DMS53 treated with DMSO at 0.1 percent for 48 hours (cell line): Measurements from ENCODE around the gene BOD1L1.

ENCODE experiments used
- DNase-seq: peaks from one replicate; lab custom pipeline; 2025; ENCODE audit not compliant: unreplicated experiment; lab: John Stamatoyannopoulos, UW

BOD1L1 gene

DNA sequence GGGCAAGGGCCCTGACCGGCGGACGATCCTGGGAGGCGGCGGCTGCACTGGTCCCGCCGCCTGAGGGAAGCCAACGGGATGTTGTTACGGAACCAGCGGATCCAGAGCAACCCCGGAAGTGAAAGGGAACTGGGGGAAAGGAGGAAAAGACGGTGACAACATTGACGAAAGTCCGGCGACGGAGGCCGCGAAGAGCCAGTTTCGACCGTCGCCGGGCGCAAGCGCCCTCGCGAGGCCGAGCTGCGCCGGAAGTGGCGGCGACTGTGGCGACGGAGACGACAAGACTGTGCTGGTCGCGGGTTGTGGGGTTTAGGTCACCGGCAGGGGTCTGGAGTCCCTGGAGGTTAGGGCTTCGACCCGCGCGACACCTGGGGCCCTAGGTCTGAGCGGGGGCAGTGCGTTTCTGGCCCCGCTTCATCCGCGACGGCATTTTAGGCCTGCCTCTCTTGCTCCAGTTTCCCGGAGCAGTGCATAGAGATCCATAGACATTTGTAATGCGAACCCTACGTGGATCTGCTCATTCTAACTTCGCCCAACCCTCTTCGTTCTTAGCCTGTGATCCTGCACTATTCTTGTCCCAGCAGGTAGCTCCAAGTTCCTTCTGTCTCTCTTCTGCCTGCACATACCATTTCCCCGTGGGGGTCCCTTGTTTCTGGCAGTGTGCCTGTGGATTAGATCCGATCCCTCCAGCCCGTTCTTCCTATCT lies at the start of gene BOD1L1:
TSS of gene BOD1L1 (minus strand) at position 120 of the 706 bp plus-strand sequence. CDS start 138 bp downstream, outside the sequence.
- peak; percentile 91 for DNase-seq

DNA sequence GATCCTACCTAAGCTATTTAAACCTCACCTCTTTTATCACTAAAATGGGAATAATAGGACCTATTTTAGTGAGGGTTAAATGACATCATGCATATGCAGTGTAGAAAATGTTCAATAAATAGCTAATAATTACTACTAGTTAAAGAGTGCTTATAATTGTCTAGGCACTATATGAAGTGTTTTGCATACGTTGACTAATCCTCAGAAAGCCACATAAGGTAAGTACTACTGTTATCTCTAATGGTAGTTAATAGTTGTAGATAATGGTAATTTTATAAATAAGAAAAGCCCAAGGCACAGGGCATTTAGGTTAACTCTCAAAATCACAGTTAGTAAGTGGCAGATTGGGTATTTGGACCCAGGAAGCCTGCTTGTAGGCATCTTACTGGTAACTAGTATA lies 47.4 kb upstream of the BOD1L1 start:
- no peak for DNase-seq

DNA sequence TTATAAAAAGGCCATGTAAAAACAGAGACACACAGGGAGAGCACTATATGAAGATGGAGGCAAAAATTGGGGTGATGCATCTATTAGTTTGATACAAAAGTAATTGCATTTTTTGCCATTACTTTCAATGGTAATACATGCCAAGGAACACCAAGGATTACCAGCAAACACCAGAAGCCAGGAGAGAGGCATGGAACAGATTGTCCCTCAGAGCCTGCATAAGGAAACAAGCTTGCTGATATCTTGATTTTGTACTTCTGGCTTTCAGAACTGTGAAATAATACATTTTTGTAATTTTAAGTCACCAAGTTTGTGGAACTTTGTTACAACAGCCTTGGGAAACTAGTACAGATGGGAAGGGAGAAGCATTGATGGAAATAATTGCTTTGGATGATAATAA lies 45.6 kb upstream of the BOD1L1 start:
- DNase-seq: no peak

DNA sequence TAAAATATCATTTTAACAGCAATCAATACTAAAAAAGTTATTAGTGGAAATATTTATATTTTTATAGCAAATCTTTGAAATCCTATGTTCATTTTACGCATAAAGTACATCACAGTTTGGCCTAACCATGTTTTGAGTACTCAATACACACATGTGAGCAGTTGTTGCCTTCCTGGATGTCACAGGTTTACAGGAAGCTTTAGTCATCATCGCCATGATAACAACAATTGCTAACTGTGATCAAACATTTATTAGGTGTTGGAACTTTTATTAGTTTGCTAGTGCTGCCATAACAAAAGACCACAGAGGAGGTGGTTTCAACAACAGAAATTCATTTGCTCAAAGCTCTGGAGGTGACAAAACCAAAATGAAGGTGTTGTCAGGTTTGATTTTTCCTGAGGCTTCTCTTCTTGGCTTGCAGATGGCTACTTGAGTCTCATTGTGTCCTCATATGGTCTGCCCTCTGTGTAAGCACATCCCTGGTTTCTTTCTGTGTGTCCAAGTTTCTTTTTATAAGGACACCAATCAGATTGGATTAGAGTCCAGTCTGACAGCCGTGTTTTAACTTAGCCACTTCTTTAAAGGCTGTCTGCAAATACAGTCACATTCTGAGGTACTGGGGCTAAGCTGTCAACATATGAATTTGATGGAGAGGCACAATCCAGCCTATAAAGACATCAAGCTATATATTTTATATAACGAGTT lies 43.1 kb upstream of the BOD1L1 start:
- no peak for DNase-seq

DNA sequence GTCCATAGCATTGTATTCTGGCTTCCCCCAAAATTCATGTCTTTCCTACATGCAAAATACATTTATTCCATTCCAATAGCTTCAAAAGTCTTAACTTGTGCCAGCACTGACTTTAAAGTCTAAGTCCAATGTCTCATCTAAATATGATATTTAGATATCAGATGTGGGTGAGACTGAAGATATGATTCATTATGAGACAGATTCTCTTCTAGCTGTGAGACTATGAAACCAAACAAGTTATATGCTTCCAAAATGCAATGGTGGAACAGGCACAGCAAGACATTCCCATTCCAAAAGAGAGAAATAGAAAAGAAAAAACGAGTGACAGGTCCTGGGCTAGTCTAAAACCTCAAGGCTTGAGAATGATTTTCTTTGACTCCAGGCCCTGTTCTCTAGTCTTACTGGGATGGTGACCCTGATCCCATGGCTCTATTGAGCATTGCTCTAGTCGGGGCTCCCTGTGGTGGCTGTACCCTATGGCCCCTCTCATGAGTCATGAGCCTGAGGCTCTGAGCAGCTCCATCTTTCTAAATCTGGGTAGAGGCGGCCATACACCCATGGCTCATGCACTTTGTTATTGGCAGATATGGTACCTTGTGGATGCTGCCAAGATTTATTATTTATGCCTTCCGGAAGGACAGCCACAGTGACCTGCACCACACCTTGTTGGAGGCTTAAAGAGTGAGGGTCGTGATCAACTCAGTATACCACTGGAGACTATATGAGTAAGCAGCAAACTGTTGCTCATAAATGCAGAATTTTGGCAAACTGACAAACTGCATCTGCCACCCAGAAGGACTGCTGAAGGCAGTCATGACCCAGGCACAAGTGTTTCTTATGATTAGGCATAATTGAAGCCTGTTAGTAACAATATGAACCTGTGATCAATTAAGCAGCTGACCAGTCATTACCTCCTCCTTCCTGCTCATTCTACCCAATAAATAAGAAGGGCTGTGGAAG lies 38.5 kb upstream of the BOD1L1 start:
- DNase-seq: no peak

DNA sequence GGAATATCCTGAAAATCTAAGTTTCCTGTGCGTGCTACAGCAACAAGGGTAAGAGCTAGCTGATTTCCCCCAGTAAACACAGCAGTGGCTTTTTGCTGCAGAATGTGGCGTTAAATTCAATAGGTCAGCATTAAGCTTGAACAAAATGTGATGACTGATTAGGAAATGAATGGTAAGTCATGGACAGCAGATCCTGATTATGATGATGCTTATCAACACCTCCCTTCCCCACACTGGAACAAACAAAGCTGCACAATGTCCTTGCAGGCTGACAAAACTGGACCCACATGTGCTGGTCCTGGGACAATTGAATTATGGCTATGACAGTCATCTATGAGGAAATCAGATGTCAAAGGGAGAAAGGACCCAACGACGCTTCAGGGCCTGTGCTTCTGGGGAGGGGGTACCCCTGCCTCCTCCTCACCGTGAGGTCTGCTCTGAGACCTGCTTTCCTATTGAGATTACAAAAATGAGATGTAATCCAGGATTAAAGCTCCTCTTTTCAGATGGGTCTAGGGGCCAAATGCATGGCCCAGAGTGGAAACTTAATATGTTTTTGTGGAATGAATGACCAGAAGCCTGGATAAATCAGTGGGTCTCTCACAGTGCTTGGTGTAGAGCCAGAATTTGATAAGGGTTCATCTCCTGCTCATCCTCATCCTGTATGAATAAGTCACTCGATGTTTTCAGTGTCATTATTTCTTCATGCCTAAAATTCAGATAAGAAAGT lies 32.0 kb upstream of the BOD1L1 start:
- DNase-seq: no peak

DNA sequence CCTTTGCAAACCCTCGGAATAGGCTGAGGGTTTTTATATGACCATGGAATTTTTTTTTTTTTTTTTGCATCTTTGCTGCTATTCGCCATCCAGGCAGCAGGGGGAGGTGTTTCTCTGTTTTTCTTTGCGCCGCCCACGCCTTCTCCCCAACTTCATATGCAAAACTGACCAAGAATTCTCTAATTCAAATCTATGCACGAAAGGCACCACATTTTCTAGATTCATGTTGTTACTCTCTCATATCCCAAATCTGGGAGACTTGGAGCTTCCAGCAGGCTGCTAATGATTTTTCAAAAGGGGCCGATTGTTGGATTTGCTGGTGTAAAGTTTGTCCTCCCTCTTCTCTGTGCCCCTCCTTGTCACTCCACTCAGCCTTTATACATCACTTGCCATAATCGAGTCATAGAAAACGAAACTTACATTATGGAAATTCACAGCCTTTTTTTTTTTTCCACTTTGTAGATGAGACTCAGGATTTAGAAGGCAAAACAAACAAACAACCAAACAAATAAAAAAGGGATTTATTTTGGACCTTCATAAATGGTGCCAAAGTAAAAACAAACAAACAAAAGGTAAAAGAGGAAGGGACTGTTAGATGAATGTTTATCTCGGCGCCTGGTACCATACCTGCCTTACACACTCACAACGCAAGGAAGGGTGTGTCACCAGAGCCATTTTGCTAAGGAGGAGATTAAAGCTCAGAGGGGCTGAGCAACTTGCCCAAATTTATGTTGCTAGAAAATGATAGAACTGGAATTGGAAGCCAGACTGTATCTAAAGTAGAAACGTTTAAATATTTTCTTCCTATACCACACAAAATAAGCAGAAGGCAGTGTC lies 29.3 kb upstream of the BOD1L1 start:
- peak; percentile 62 for DNase-seq

DNA sequence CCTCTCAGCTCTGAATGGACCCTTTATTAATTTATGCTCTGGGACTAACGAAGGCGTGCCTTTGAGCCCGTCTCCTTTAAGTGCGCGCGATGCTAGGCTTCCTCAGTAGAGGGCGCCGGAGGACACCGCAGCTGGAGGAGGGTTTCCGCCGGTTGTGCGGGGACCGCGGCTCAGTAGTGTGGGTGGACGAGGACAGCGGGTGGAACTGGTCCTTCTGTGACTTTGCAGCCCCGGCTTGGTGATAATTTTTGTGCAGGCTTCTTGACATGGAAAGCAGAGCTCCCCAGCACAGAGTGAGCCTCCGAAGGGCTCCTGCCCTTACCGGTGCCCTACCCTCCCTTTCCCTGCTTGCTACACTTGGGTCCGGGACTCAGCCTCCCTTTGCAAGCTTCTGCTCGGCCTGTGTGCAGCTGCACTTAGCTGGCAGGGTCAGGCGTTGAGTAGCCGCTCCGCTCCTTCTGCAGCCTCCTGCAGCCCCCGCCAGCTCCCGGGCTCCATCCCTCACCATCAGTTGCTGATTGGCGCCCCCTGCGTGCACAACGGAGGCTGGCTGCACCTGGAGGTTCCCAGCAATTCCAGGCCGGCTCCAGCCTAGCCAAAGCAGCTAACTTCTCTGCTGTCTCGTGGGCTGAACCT lies 26.8 kb upstream of the BOD1L1 start:
- DNase-seq: peak; percentile 81

DNA sequence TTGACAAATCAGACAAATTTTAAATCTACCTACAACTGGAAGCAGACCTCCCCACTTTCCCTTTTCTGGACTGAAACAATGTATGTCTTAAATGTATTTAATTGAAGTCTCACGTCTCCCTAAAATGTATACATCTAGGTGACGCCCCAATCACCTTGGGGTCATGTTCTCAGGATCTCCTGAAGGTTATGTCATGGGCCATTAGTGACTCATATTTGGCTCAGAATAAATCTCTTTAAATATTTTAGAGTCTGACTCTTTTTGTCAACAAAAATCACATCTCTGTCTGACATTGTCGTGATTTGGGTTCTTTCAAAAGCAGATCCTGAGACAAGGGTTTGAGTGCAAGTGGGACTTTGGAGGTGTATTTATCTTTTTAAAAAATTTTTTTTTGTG lies 26.2 kb upstream of the BOD1L1 start:
- no peak for DNase-seq

DNA sequence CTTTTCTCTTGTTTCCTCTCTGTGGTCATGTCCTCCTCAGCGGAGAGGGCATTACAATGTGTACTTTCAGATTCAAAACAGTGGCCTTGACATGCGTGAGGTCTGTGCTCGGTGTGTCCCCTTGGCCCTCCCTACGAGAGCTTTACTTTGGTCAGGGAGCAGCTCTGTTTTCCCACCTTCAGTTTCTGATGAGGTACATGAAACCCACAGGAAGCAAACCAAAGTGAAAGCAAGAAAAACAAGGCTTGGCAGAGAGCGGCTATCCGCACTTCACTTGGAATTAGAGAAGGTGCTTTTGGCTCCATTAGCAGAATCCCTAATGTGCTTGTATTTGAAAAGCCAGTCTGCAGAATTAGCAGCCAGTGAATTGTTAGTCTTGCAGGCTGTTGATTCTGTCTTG lies 19.5 kb upstream of the BOD1L1 start:
- DNase-seq: no peak

DNA sequence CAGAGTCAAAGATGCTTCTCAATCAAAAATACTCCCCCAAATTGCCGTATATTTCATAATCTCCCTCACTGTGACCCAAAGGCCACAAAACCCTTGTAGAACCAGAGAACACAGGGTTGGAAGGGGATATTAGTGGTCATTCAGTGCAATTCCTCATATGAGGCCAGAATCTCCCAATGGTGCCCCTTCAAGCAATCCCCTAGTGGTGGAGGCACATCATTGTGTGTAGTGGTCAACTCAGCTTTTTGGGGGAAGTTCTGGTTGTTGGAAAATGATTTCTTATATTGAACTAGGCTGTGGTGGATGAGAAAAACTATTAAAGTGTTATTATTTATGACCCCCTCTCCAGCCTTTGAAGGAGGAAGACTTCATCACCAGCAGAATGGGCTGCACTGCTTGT lies 17.6 kb upstream of the BOD1L1 start:
- DNase-seq: no peak

DNA sequence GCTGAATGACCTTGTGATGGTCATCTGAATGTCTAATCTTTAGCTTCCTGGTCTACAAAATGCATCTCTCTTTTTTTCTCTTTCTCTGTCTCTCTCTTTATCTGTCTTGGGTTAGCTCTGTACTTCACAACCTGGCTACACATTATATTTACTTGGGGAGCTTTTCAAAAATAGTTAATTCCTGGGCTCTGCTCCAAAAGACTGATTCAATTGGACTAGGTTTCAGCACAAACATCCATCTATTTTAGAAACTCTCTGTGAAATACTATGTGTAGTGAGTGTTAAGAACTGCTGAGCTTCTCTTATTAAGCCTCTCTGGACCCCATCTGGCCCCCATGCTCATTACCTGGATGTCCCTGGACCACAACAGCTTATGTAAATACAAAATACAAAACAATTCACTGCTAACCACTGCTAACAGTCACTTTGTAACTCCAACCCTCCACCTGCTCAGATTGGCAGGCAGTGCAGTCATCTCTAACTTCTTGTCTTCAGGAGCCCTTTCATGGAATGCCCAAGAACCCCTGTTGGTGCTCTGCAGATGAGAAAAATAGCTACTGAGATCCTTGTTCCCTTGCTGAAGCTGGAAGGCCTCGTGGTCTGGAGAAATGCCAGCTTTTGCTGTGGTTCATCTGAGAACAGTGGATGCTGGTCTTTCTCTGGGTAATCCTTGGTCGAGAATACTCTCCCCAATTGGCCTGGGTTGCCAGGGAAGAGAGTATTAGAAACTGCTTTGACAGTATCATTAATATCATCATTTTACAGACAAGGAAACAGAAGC lies 14.8 kb upstream of the BOD1L1 start:
- no peak for DNase-seq

DNA sequence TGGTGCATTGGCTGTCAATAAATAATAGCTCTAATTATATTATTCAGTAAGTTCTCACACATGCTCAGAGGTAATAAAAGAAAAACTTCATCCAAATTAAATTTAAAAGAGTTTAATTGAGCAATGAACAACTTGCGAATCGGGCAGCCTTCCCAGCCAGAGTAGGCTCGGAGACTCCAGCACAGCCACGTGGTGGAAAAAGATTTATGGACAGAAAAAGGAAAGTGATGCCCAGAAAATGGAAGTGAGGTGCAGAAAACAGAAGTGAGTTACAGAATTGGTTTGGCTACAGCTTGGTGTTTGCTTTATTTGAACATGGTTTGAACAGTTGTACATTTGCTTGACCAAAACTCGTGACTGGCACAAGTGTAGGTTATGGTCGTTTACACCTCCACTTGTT lies 13.6 kb upstream of the BOD1L1 start:
- DNase-seq: no peak

DNA sequence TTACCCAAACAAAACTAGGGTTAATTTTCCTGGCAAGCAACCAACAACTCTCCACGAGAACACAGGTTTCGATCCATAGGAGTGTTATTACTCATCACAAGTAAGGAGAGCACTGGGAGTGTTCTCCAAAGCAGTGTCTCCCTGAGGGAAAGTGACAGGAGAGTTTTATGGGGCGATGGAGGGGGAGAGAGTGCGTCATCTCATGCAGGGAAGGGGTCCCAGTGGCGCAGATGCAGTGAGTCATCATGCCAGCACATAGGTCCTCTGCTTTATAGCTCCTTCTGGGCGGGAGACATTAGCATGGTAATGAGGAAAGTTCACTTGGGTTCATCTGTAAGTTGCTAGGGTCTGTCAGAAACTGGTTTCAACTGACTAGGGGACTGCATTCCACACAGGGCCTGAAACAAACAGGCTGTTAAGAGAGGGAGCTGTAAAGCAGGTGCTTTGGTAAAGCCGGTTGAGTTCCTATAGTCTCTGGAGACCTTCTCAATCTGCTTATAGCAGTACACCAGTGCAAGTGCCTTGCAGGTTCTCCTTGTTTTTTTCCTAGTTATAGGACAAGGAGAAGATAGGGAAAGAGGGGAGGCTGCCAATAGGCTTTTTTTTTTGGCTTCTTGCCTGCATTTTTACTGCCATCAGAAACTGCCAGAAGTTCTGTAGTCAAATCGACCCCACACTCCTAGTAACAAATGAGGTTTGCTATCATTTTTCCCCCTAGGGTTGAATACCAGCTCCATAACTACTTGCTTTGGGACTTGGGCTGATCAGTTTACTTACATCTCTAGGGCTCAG lies 12.8 kb upstream of the BOD1L1 start:
- no peak for DNase-seq

DNA sequence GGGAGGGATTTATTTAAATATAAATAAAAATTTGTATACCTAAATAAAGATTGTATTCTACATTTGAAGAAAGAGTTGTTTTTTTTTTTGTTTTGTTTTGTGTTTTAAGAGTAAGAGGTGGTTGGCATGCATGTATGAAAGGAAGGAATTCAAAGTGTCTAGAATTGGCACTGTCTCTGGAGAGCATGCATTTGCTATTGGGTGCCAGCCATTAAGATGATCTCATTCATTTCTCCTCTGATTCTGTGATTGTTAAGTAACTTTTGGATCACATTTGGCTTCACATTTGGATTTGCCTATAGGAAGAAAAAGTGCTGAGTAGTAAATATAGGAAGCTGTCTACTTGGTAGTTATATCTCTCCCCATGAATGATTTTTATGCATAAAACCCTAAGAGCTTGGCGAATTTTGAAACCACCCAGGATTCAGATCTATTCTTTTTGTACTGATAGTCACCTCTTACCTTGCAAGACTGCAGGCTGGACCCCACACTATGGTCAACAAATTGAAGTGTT lies 7.8 kb upstream of the BOD1L1 start:
- DNase-seq: no peak

DNA sequence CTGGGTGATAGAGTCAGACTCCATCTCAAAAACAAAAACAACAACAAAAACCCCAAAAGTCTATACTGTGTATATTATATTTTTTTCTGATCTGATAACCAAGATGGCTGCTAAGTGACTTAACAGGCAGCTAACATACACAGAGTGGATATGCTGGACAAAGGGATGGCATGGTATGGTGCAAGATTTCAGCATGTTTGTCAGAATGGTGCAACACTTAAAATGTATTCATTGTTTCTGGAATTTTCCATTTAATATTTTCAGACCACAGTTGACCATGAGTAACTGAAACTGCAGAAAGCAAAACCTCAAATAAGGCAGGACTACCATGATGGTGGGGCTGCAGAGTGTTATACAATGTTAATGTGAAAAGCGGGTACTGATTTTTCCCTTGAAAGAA lies 6.1 kb upstream of the BOD1L1 start:
- no peak for DNase-seq

DNA sequence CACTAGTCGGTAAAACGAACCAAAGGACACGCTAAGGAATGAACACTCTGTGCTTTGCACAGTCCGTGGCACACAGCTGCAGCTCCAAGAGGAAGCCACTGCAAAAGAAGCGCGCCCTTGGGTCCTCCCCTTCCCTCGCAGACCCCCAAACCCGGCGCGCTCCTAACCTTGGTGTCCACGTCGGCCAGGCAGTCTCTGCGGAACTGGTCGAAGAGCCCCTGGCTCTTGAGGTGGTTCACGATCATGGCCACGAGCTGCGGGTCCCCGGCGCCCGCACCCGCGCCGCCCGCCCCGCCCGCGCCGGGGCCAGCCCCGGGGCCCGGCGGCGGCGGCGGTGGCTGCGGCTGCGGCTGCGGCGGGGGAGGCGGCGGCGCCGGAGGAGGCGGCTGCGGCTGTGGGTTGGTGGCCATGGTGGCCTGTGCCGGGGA lies 333 bp downstream of the BOD1L1 start:
- no peak for DNase-seq
